MCF 10A (cell line): ENCODE data around the gene LEMD2. TPM values are rescaled to one million over a fixed set of nuclear protein-coding genes. Genes with fewer than 3 reads are reported as not detected.

Experiments
- BruUV-seq: library from RNA; stranded (reverse); fragments of 400-500 nt; replicated peaks from 2 replicates; lab custom pipeline; 2021; lab: Mats Ljungman, UMichigan
- CTCF ChIA-PET: fragments of 300-600 bp; sonication (Branson Sonifier 250); formaldehyde crosslinking; extraction: SDS; loops from one replicate; lab custom pipeline; 2021; ENCODE audit warnings: antibody characterized with exemption, inconsistent platforms; lab: Yijun Ruan, JAX
- POLR2A ChIA-PET: fragments of 300-600, 350-650 bp; sonication (Branson Sonifier 250); formaldehyde crosslinking; extraction: SDS; loops from one replicate; lab custom pipeline; 2020; ENCODE audit warnings: antibody characterized with exemption, inconsistent platforms; lab: Yijun Ruan, JAX
- DNase-seq: peaks from one replicate; pipeline ENCODE4 v3.0.0-alpha.2; 2018; ENCODE audit not compliant: unreplicated experiment
- H3K27ac Mint-ChIP-seq: one replicate; pipeline ENCODE4 v1.8.0; 2022; ENCODE audit warnings: mild to moderate bottlenecking, low read depth, mixed read lengths; ENCODE audit not compliant: unreplicated experiment
- H3K27me3 Mint-ChIP-seq: one replicate; pipeline ENCODE4 v1.8.0; 2022; ENCODE audit warnings: mixed read lengths; ENCODE audit not compliant: insufficient read depth, unreplicated experiment
- H3K36me3 Mint-ChIP-seq: one replicate; pipeline ENCODE4 v1.8.0; 2022; ENCODE audit warnings: mild to moderate bottlenecking, moderate library complexity, mixed read lengths; ENCODE audit not compliant: insufficient read depth, unreplicated experiment
- H3K4me1 Mint-ChIP-seq: one replicate; pipeline ENCODE4 v1.8.0; 2022; ENCODE audit warnings: mixed read lengths; ENCODE audit not compliant: insufficient read depth, unreplicated experiment
- H3K4me3 Mint-ChIP-seq: one replicate; pipeline ENCODE4 v1.8.0; 2022; ENCODE audit warnings: mild to moderate bottlenecking, moderate library complexity, mixed read lengths; ENCODE audit not compliant: unreplicated experiment
- H3K9me3 Mint-ChIP-seq: one replicate; pipeline ENCODE4 v1.8.0; 2022; ENCODE audit warnings: mixed read lengths; ENCODE audit not compliant: unreplicated experiment
- CTCF ChIP-seq: fragments of 200-600 bp; IDR thresholded peaks from one replicate; pipeline ENCODE4 v1.8.0; 2022; ENCODE audit warnings: antibody characterized with exemption, mild to moderate bottlenecking; ENCODE audit not compliant: unreplicated experiment
- intact Hi-C: fragments of 100-400 bp; cut with micrococcal nuclease; formaldehyde crosslinking; loops from 2 replicates; pipeline ENCODE4 v1.14.1; 2022
- total RNA-seq: library from RNA; stranded (reverse); gene quantifications from 2 replicates; pipeline ENCODE4 v1.2.3, GENCODE V29; 2022

LEMD2 gene
- total RNA-seq, 1 experiment from 2014 or later: 70.5 TPM

- H3K4me1 Mint-ChIP-seq: no peaks in the 10 kb centered on the region
- BruUV-seq: no TSS peak
- H3K27ac Mint-ChIP-seq: no peak overlapping the region
- intact Hi-C loops: no loop called here
- no peaks in the 10 kb centered on the region for H3K9me3 Mint-ChIP-seq
- H3K4me3 Mint-ChIP-seq: no peak overlapping the region
- no peak for DNase-seq
- H3K27me3 Mint-ChIP-seq: no peaks in the 10 kb centered on the region
- ChIA-PET CTCF (interaction anchor here (0.6 to 13.5 kb wide), 16 partner anchors 9 to 958 kb away, joined by 3 to 228 read pairs (median 4); partner anchors contain the start of genes IP6K3 and UQCC2), POLR2A (interaction anchor here (0.5 to 3.0 kb wide), 4 partner anchors 58 to 463 kb away, joined by 3 to 11 read pairs (median 6); partner anchors contain the start of gene UQCC2)
- no peak for TF ChIP-seq CTCF
- H3K36me3 Mint-ChIP-seq: peaks cover 5% of the 10 kb centered on the region
Measured at GRCh38 chr6:33769248-33769821, 19.6 kb downstream of the LEMD2 start.

- no TSS peak for BruUV-seq
- Mint-ChIP-seq H3K9me3 (no peaks in the 10 kb centered on the region), H3K27ac (no peak overlapping the region), H3K4me3 (no peak overlapping the region), H3K4me1 (no peaks in the 10 kb centered on the region), H3K27me3 (no peaks in the 10 kb centered on the region), H3K36me3 (no peaks in the 10 kb centered on the region)
- CTCF ChIA-PET: interaction anchor here (0.5 to 13.5 kb wide), 18 partner anchors 11 to 395 kb away, joined by 3 to 228 read pairs (median 4); partner anchors contain the start of genes IP6K3 and UQCC2
- POLR2A ChIA-PET: interaction anchor here (1.1 to 3.0 kb wide), 2 partner anchors 57 to 268 kb away, joined by 3 to 9 read pairs; partner anchors contain the start of gene UQCC2
- DNase-seq: peak; percentile 74
- TF ChIP-seq CTCF: peak; percentile 86
- intact Hi-C loops: loop anchor here (1.0 kb wide), 2 partner anchors 259 to 386 kb away; no protein-coding TSS in a partner anchor
Measured at GRCh38 chr6:33768644-33769120, 20.2 kb downstream of the LEMD2 start.

GRCh38 chr6:33766921-33767907, 21.7 kb downstream of the LEMD2 start:
- ChIA-PET CTCF (interaction anchor here (0.6 to 13.5 kb wide), 22 partner anchors 9 to 661 kb away, joined by 3 to 228 read pairs (median 4); partner anchors contain the start of genes IP6K3 and UQCC2), POLR2A (interaction anchor here (0.5 to 3.0 kb wide), 6 partner anchors 16 to 584 kb away, joined by 3 to 9 read pairs (median 3); partner anchors contain the start of gene UQCC2)
- H3K9me3 Mint-ChIP-seq: no peaks in the 10 kb centered on the region
- TF ChIP-seq CTCF: no peak
- no peak overlapping the region for H3K27ac Mint-ChIP-seq
- no peaks in the 10 kb centered on the region for H3K36me3 Mint-ChIP-seq
- H3K4me3 Mint-ChIP-seq: no peak overlapping the region
- intact Hi-C loops: no loop called here
- DNase-seq: no peak
- peaks cover 1% of the 10 kb centered on the region for H3K4me1 Mint-ChIP-seq
- H3K27me3 Mint-ChIP-seq: no peaks in the 10 kb centered on the region
- no TSS peak for BruUV-seq
